Measurements from ENCODE around the gene PFDN1.

The PFDN1 gene

GRCh38 chr5:140243706-140244250 is 59.1 kb downstream of the PFDN1 start:
- Histone ChIP-seq H3K9me2 (replicated peaks; ENCODE audit: control insufficient read depth, low read length) (no peaks in the 10 kb centered on the region), H3K4me2 (ENCODE audit: low read length) (no peak overlapping the region), H3K36me3 (ENCODE audit: control insufficient read depth, low read length) (peaks cover 17% of the 10 kb centered on the region), H4K20me1 (ENCODE audit: control insufficient read depth, insufficient read depth, low read depth, low read length) (0 out of 2 replicates have a peak, but pooled peaks cover 3% of the 10 kb centered on the region), H3K4me1 (ENCODE audit: control insufficient read depth, low read length) (peaks cover 19% of the 10 kb centered on the region), H3K9me3 (ENCODE audit: control insufficient read depth, insufficient read depth, low read length) (no peaks in the 10 kb centered on the region), H3K27ac (ENCODE audit: low read depth, low read length) (no peak overlapping the region), H3K4me3 (ENCODE audit: low read length) (no peak overlapping the region), H3F3A (ENCODE audit: control insufficient read depth, insufficient read depth) (no peaks in the 10 kb centered on the region), H3K27me3 (ENCODE audit: control insufficient read depth, low read length) (no peaks in the 10 kb centered on the region), H3K79me2 (ENCODE audit: control insufficient read depth, low read length) (no peaks in the 10 kb centered on the region)
- no peak for TF ChIP-seq EZH2phosphoT487 (IDR thresholded peaks at IDR 0.05; ENCODE audit: borderline replicate concordance, low read length)
- no peak for TF ChIP-seq CTCF (IDR thresholded peaks at IDR 0.05; ENCODE audit: low read depth, low read length, poor library complexity, severe bottlenecking)

GRCh38 chr5:140242890-140243585 is 59.9 kb downstream of the PFDN1 start:
- Histone ChIP-seq H3K36me3 (ENCODE audit: control insufficient read depth, low read length) (peaks cover 17% of the 10 kb centered on the region), H4K20me1 (ENCODE audit: control insufficient read depth, insufficient read depth, low read depth, low read length) (0 out of 2 replicates have a peak, but pooled peaks cover 3% of the 10 kb centered on the region), H3K9me3 (ENCODE audit: control insufficient read depth, insufficient read depth, low read length) (no peaks in the 10 kb centered on the region), H3K4me1 (ENCODE audit: control insufficient read depth, low read length) (peaks cover 19% of the 10 kb centered on the region), H3K9me2 (replicated peaks; ENCODE audit: control insufficient read depth, low read length) (no peaks in the 10 kb centered on the region), H3K27me3 (ENCODE audit: control insufficient read depth, low read length) (no peaks in the 10 kb centered on the region), H3K4me3 (ENCODE audit: low read length) (no peak overlapping the region), H3K79me2 (ENCODE audit: control insufficient read depth, low read length) (no peaks in the 10 kb centered on the region), H3K4me2 (ENCODE audit: low read length) (no peak overlapping the region), H3K27ac (ENCODE audit: low read depth, low read length) (no peak overlapping the region), H3F3A (ENCODE audit: control insufficient read depth, insufficient read depth) (no peaks in the 10 kb centered on the region)
- TF ChIP-seq CTCF (IDR thresholded peaks at IDR 0.05; ENCODE audit: low read depth, low read length, poor library complexity, severe bottlenecking) = no peak
- no peak for TF ChIP-seq EZH2phosphoT487 (IDR thresholded peaks at IDR 0.05; ENCODE audit: borderline replicate concordance, low read length)

- Histone ChIP-seq H3K4me1 (ENCODE audit: control insufficient read depth, low read length) (peaks cover 19% of the 10 kb centered on the region), H4K20me1 (ENCODE audit: control insufficient read depth, insufficient read depth, low read depth, low read length) (0 out of 2 replicates have a peak, but pooled peaks cover 3% of the 10 kb centered on the region), H3K27ac (ENCODE audit: low read depth, low read length) (no peak overlapping the region), H3K27me3 (ENCODE audit: control insufficient read depth, low read length) (no peaks in the 10 kb centered on the region), H3F3A (ENCODE audit: control insufficient read depth, insufficient read depth) (no peaks in the 10 kb centered on the region), H3K4me3 (ENCODE audit: low read length) (no peak overlapping the region), H3K9me2 (replicated peaks; ENCODE audit: control insufficient read depth, low read length) (no peaks in the 10 kb centered on the region), H3K79me2 (ENCODE audit: control insufficient read depth, low read length) (no peaks in the 10 kb centered on the region), H3K36me3 (ENCODE audit: control insufficient read depth, low read length) (peaks cover 17% of the 10 kb centered on the region), H3K4me2 (ENCODE audit: low read length) (no peak overlapping the region), H3K9me3 (ENCODE audit: control insufficient read depth, insufficient read depth, low read length) (no peaks in the 10 kb centered on the region)
- TF ChIP-seq EZH2phosphoT487 (IDR thresholded peaks at IDR 0.05; ENCODE audit: borderline replicate concordance, low read length) (no peak), CTCF (IDR thresholded peaks at IDR 0.05; ENCODE audit: low read depth, low read length, poor library complexity, severe bottlenecking) (peak; percentile 23)
Measured at GRCh38 chr5:140242099-140242498, 60.8 kb downstream of the PFDN1 start.
